ENCODE results near the gene LGR5. TPM values are rescaled to one million over a fixed set of nuclear protein-coding genes. Genes with fewer than 3 reads are reported as not detected.

Gene LGR5
- total and polyA plus RNA-seq, 10 of the 15 experiments (the other 5 are each of a cell fraction or from before 2014, with no cell fraction given), result 2.1 TPM; not detected in 9

GRCh38 chr12:71456316-71456715 is 16.7 kb downstream of the LGR5 start:
- no peak overlapping the region for H3K27ac ChIP-seq (ENCODE audit: control insufficient read depth, insufficient read depth)
- CTCF ChIA-PET, result interaction anchor here (0.7 kb wide), 1 partner anchor 472 kb away, joined by 3 read pairs; no protein-coding TSS in a partner anchor
- TF ChIP-seq USF2 (IDR thresholded peaks at IDR 0.05; ENCODE audit: borderline replicate concordance, low read depth, low read length) (no peak), CHD1 (IDR thresholded peaks at IDR 0.05; ENCODE audit: low read depth, low read length) (no peak), LARP7 (IDR thresholded peaks at IDR 0.05) (no peak), MXI1 (IDR thresholded peaks at IDR 0.05; ENCODE audit: low read depth, low read length) (no peak), NFYA (IDR thresholded peaks at IDR 0.05; ENCODE audit: borderline replicate concordance, low read depth, low read length) (no peak), MLLT1 (IDR thresholded peaks at IDR 0.05) (no peak), SP1 (IDR thresholded peaks at IDR 0.05; ENCODE audit: low read depth, low read length) (no peak), BHLHE40 (IDR thresholded peaks at IDR 0.05; ENCODE audit: borderline replicate concordance in 1 of 2, low read depth in 2 of 2, low read length in 1 of 2) (no peak), SRF (IDR thresholded peaks at IDR 0.05; ENCODE audit: low read depth in 2 of 2, low read length in 2 of 2) (no peak), BMI1 (IDR thresholded peaks at IDR 0.05; ENCODE audit: borderline replicate concordance) (no peak), EED (IDR thresholded peaks at IDR 0.05; ENCODE audit: low read depth) (no peak), NFIC (IDR thresholded peaks at IDR 0.05; ENCODE audit: low read depth, low read length) (no peak), CBX3 (IDR thresholded peaks at IDR 0.05; ENCODE audit: borderline replicate concordance, low read depth) (no peak), FOS (IDR thresholded peaks at IDR 0.05; ENCODE audit: borderline replicate concordance, extremely low read depth, insufficient read length) (no peak)
- TF ChIP-seq, protein P1, sequence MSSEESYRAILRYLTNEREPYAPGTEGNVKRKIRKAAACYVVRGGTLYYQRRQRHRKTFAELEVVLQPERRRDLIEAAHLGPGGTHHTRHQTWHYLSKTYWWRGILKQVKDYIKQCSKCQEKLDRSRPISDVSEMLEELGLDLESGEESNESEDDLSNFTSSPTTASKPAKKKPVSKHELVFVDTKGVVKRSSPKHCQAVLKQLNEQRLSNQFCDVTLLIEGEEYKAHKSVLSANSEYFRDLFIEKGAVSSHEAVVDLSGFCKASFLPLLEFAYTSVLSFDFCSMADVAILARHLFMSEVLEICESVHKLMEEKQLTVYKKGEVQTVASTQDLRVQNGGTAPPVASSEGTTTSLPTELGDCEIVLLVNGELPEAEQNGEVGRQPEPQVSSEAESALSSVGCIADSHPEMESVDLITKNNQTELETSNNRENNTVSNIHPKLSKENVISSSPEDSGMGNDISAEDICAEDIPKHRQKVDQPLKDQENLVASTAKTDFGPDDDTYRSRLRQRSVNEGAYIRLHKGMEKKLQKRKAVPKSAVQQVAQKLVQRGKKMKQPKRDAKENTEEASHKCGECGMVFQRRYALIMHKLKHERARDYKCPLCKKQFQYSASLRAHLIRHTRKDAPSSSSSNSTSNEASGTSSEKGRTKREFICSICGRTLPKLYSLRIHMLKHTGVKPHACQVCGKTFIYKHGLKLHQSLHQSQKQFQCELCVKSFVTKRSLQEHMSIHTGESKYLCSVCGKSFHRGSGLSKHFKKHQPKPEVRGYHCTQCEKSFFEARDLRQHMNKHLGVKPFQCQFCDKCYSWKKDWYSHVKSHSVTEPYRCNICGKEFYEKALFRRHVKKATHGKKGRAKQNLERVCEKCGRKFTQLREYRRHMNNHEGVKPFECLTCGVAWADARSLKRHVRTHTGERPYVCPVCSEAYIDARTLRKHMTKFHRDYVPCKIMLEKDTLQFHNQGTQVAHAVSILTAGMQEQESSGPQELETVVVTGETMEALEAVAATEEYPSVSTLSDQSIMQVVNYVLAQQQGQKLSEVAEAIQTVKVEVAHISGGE (CRISPR knock-in tag; IDR thresholded peaks at IDR 0.05), result no peak
- SMC1A ChIA-PET (ENCODE audit: uncharacterized antibody, unreplicated experiment), result interaction anchor here (1.1 kb wide), 1 partner anchor 144 kb away, joined by 3 read pairs; no protein-coding TSS in a partner anchor
- H3K4me3 ChIP-seq, result no peak overlapping the region
- no peaks in the 10 kb centered on the region for H3K9me3 ChIP-seq (replicated peaks; ENCODE audit: control insufficient read depth, insufficient read depth, low read length)
- no peak overlapping the region for H3K9ac ChIP-seq (ENCODE audit: control insufficient read depth, insufficient read depth, low read length)
- intact Hi-C loops (cut with micrococcal nuclease; ENCODE audit: unreplicated experiment) (no loop called here), in situ Hi-C loops (cut with MboI) (no loop called here)
- no TSS peak for BruUV-seq (replicated peaks)
- ATAC-seq, result no peak
- DNase-seq (ENCODE audit: low read depth, low spot score), result no peak
- no peaks in the 10 kb centered on the region for H3K36me3 ChIP-seq (ENCODE audit: control insufficient read depth in 2 of 2, insufficient read depth in 2 of 2, low read length in 1 of 2)
- no peaks in the 10 kb centered on the region for H3K4me1 ChIP-seq (ENCODE audit: control insufficient read depth, insufficient read depth, low read length)
- RAD21 ChIA-PET (ENCODE audit: unreplicated experiment), result interaction anchor here (0.8 kb wide), 1 partner anchor 40 kb away, joined by 4 read pairs; no protein-coding TSS in a partner anchor
- no peak overlapping the region for H3K4me2 ChIP-seq (ENCODE audit: control insufficient read depth, insufficient read depth)
- no peaks in the 10 kb centered on the region for H3K79me2 ChIP-seq (ENCODE audit: control insufficient read depth, insufficient read depth, low read length)
- H2AFZ ChIP-seq (ENCODE audit: control insufficient read depth, low read depth, low read length), result no peak overlapping the region
- H4K20me1 ChIP-seq (ENCODE audit: control insufficient read depth, insufficient read depth), result no peaks in the 10 kb centered on the region
- H3K27me3 ChIP-seq (replicated peaks in 1 of 2; ENCODE audit: control insufficient read depth in 2 of 2, insufficient read depth in 2 of 2, low read length in 1 of 2), result no peaks in the 10 kb centered on the region; a peak in 1 of 4 replicates
- no peak for FAIRE-seq
- WGBS (ENCODE audit: insufficient coverage, insufficient replicate concordance, low lambda C conversion rate, missing lambda C conversion rate), result 0% methylated on average over 2 of the region's 2 CpGs
- POLR2A ChIA-PET, result no interaction called here

Measured in GM12878 (cell line).